Measurements from ENCODE around the gene ZNF407.

Gene ZNF407

DNA sequence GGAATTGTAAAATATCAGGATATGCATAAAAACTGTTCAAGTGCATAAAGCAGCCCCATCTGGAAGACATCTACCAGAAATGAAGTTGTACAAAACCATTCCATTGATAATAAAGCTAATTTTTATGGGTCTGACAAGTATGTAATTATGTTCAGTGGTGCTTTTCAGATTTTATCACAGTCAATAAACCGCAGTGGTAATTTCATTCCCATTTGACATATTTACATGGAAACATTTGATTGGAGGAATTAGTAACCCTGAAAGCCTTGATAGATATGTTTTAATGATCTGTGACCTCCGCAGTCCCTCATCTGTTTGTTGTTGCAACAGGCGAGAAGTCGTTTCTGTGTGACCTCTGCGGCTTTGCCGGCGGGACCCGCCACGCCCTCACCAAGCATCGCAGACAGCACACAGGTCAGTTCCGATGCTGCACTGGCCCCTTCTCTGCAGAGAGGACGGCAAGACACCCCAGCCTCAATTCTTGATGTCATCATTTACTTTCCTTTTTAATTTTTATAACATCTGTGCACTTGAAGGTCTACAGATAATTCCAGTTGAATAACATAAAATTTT is 283.1 kb downstream of the ZNF407 start:
- DNase-seq (no peak), ATAC-seq (no peak)

DNA sequence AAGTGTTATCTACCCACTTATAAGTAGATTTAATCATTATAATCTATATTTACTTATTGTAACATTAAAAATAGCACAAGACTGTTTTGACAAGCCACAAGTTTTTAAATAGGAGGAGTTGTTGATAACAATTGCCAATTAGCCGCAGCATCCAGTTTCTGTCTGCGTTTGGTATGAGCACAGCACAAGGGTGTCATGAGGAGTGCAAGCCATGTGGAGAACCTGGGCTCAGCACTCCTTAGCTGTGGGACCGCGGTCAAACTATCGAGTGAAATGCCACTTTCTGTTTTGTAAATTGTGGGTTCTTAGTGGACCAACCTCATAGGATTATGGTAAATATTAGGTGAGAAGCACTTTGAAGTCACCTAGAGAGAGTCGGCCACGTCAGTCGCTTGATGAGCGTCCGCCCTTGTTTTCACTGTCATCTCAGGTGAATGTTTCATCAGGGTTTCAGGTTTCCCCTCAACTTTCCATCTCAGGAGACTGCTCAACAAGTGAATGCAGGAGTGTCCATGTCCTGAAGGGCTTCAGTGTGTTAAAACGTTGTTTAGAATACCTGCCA is 294.5 kb downstream of the ZNF407 start:
- DNase-seq (no peak), ATAC-seq (no peak)

DNA sequence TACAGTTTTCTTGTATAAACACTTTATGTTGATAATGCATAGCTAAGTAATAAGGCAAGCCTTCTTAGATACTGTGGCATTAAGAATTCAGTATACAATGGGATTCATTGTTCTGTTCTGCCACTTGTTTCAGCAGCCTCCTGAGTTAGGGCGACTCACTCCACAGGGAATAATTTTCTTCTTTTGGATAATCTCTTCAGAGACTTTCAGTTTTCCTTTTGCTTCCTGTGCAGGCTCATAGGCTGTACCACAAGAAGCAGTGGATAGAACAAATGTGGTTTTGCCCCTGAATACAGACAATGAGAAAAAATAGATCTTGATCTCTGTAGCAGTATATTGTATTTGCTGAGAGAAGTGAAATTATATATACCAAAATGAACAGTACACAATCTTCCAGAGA is 298.0 kb downstream of the ZNF407 start:
- ATAC-seq (no peak), DNase-seq (no peak)

GRCh38 chr18:74896390-74896991 is 298.8 kb downstream of the ZNF407 start:
- DNase-seq (peak; percentile 14), ATAC-seq (peak; percentile 40)

DNA sequence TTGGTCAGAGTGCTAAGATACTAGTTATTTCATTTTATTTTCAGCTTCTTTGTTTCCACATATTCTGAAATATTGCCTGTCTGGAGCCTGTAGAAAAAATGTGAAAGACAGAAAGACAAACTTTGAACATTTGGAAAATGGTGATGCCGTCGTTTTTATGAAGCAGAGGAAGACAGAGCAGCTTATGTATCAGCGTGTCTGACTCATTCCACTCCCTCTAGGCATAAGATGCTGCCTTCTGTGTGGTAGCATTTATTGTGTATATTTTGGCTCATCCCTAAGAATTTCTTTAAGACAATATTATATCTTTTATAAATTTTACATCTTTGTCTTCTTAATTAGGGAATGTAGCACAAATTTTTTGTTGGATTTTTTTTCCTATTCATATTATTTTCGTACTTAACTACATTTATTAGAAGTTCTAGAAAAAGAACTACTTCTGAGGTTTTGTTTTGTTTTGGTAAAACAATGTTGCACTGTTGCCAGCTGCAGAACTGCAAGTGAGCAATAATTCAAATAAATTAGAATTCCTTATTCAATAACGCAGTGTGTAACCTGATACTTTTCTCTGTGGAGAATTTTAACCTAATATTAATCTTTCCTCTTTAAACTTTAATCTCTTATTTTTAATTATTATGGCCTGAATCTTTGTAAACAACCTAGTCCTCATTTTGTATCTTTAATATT is 300.4 kb downstream of the ZNF407 start:
- DNase-seq, result no peak

DNA sequence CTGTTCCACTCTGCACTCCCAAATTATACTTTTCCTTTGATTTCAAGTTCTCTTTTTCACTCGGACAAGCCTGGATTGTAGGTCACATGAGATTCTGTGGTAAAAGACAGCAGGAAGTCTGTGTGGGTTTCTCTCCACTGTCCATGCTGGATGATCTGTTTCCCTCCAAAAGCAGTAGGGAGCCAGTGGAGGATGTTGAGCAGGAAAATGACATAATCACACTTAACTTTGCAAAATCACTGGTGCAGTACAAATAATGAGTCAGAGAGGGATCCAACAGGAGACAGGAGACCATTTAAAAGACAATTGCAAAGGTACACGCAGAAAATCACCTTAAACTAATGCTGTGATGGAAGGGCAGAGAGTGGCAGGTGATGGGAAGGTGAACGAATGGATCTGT is 301.3 kb downstream of the ZNF407 start:
- DNase-seq (no peak), ATAC-seq (no peak)

More for the DNA sequence above, 300.4 kb downstream of the ZNF407 start:
- ATAC-seq, result no peak

DNA sequence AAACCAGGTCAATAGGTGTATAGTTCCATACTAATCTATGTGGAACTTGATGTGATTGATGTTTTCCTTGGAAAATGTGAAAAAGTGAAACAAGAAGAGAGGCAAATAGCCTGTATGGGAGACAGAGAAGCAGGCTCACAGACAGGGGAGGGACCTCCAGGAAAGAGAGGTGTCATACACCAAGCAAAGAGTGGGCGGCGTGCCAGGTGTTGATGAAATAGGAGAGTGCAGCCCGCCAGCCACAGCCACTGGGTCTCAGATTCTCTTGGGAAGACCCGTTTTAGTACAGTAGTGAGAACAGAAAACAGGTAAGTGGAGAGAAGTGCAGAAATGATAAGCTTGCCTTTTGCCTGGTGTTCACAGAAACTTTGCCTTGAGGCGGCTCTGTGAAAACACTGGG is 301.9 kb downstream of the ZNF407 start:
- DNase-seq (no peak), ATAC-seq (no peak)

- ATAC-seq (no peak), DNase-seq (no peak)
Observed at GRCh38 chr18:74901362-74902146, 303.9 kb downstream of the ZNF407 start.

DNA sequence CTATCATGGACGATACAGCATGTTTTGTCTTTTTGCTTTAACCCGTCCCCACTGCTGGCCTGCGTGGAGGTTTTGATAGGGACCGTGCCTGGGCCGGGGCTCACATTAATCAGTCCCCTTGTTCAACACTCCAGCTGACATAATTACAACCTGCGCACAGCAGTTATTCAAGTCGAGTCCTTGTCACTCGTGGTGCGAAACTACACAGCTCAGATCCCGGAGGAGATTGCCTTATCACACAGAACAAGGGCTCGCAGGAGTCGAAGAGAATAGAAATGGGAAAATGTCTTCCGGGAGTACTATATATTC is 304.4 kb downstream of the ZNF407 start:
- ATAC-seq, result no peak
- no peak for DNase-seq

DNA sequence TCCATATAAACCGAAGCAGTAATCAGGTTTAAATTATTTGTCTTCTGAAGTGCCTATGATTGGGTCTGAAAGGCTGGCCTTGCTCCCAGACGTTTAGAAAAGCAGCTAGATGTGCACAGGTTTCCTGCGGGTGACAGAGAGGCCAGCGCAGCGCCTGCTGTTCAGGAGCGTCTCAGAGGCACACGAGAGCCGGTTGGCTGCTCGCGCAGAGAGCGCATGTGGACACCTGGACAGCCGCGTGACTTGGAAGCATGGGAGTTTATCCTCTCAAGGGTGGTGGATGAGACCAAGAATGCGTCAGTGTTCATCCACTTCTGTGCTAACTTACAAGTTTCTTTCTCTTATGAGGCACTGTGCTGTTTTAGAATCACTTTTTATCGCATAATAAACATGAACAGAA is 307.6 kb downstream of the ZNF407 start:
- no peak for DNase-seq
- no peak for ATAC-seq

- no peak for DNase-seq
- ATAC-seq, result no peak
Observed at GRCh38 chr18:74906184-74906583, 308.5 kb downstream of the ZNF407 start.

GRCh38 chr18:74914052-74914591 is 316.5 kb downstream of the ZNF407 start:
- no peak for DNase-seq
- no peak for ATAC-seq

DNA sequence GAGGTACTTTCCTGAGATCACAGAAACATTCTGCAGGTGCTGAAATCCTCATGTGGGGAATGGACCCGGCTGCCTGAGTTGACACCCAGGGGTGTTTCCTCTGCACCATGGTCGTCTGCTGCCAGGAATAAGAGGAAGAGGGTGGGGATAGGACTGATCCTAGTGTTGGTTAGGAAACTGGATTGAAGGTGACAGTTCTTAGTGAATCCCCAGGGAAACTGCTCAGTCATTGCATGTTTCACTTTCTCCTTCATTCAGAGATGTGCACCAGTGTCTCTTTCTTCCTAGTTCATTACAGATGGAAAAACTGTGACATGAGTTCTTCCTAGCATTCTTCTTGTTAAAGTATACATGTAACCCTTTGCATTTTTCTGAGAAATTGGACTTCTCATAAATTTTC is 317.0 kb downstream of the ZNF407 start:
- ATAC-seq (no peak), DNase-seq (no peak)

GRCh38 chr18:74916773-74917393 is 319.2 kb downstream of the ZNF407 start:
- ATAC-seq (no peak), DNase-seq (no peak)

DNA sequence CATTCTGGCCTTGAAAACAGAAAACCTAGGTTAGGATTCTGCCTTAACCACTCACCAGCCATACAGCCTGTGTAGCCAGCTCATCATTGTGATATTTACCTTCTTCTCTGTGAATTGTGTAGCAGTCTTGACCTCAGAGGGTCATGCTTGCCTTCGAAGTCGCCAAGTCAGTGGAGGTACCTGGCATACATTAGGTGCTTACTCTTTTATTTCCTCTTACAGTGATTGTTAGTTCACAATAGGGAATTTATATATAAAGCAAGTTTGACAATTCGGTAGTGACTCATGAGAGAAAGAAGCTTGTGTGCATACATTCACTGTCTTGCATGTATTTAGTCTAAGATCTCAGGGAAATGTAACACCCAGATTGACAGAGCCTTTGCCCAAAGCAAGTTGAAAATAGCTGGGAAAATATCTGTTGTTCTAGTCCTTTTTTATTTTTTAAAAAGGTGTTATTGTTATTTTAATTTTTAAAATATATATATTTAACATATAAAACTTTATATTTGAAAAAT is 320.7 kb downstream of the ZNF407 start:
- no peak for DNase-seq
- ATAC-seq, result no peak

GRCh38 chr18:74921057-74921820 is 323.6 kb downstream of the ZNF407 start:
- ATAC-seq (no peak), DNase-seq (no peak)

- no peak for ATAC-seq
- DNase-seq, result no peak
Observed at GRCh38 chr18:74926051-74926450, 328.4 kb downstream of the ZNF407 start.

DNA sequence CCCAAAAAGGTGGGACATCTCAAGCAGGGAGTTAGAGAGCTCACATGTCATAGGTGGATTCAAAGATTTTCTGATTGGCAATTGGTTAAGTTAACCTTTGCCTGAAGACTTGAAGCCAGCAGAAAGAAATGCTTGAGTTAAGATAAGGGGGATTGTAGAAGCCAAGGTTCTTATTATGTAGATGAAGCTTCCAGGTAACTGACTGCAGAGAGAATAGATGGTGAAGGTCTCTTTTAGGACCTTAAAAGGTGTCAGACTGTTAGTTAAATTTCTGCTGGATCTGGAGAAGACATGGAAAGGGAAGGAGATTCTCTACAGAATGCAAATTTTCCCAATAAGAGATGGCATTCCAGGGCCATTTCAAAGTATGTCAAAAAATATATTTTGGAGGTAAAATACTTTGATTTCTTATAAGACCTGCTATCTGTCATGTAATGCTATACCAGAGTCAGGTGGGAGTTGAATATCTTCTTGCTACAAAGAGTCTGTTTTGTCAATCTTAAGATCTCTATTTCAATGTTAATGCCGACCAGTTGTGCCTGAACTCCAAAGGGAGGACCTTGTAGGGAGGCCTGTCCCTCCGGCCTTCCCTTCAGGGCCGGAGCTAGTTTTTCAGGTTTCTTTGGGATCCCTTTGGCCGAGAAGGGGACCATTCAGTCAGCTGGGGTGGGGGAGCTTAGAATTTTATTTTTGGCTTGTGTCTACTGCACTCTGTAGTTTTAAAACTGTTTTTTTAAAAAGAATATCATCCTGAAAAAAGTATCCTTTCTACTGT is 330.7 kb downstream of the ZNF407 start:
- ATAC-seq, result no peak

DNA sequence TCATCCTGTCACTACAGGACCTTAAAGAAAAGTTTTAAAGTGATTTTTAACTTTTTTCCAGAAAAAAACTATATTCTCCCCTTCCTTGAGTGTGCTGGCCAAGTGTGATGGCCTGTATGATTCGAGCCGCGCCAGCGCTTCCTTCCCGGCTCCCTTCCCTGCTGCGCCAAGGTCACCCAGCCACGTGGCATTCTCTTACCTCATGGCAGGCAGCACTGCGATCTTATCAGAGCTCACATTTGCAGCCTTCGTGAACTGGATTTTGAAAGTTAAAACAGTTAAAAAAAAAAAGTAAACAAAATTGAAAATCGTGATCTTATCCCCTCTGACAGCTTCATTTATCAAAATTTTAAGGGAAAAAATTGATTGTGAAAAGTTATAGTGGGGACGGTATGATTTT is 331.4 kb downstream of the ZNF407 start:
- DNase-seq (no peak), ATAC-seq (no peak)

More for the DNA sequence above, 330.7 kb downstream of the ZNF407 start:
- DNase-seq, result no peak

DNA sequence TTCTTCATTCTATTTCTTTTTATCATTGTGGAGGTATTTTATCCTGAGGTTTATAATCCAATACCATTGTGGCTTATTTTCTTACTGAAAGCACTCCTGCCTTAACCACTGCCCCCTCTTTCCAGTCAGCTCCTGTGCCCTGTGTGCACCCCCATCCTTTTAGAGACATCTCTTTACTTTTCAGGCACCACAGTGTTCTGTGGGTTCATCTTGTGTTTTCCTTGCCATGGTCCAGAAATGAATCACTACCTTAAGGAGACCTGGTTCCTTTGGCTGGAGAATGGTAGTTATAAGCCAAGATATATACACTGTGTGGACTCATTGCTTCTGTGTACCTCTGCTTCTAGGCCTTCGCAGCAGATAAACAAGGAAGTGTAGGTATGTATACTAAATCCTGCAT is 332.9 kb downstream of the ZNF407 start:
- no peak for ATAC-seq
- no peak for DNase-seq
